Epithelial cell of proximal tubule (primary cell): ENCODE data around the gene RPS6KA2. TPM values are rescaled to one million over a fixed set of nuclear protein-coding genes. Genes with fewer than 3 reads are reported as not detected.

Source experiments
- DNase-seq: peaks from one replicate; pipeline ENCODE4 v3.0.0-alpha.2; 2011; ENCODE audit warnings: low read depth
- H3K4me3 ChIP-seq: 2 replicates; pipeline ENCODE4 v1.5.1; 2011; ENCODE audit warnings: low read depth, mild to moderate bottlenecking, low read length
- total RNA-seq: library from RNA; depleted of rRNA; stranded (reverse); fragments of >200 nt; gene quantifications from 2 replicates; pipeline ENCODE4 v1.2.3, GENCODE V29; 2015
- TF ChIP-seq, protein P1 (sequence below): conservative IDR thresholded peaks from 2 replicates; pipeline ENCODE4 v1.5.1; 2012; ENCODE audit warnings: low read depth, mild to moderate bottlenecking, low read length

RPS6KA2 gene
- total RNA-seq, 1 donor from 2014 or later = 20.8 TPM

DNA sequence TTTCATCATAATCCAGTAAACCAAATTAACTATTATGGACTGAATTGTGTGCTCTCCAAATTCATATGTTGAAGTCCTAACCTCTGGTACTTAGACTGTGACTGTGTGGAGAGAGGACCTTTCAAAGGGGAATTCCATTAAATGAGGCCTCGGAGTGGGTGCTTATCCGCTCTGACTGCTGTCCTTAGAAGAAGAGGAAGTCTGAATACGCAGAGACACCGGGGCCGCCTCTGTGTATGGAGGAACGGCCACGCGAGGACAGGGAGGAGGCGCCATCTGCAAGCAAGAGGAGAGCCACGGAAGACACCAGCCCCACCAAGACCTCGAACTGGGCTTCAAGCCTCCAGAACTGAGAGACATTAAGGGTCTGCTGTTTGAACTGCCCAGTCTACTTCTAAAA is 35.6 kb upstream of the RPS6KA2 start:
- TF ChIP-seq, protein P1, sequence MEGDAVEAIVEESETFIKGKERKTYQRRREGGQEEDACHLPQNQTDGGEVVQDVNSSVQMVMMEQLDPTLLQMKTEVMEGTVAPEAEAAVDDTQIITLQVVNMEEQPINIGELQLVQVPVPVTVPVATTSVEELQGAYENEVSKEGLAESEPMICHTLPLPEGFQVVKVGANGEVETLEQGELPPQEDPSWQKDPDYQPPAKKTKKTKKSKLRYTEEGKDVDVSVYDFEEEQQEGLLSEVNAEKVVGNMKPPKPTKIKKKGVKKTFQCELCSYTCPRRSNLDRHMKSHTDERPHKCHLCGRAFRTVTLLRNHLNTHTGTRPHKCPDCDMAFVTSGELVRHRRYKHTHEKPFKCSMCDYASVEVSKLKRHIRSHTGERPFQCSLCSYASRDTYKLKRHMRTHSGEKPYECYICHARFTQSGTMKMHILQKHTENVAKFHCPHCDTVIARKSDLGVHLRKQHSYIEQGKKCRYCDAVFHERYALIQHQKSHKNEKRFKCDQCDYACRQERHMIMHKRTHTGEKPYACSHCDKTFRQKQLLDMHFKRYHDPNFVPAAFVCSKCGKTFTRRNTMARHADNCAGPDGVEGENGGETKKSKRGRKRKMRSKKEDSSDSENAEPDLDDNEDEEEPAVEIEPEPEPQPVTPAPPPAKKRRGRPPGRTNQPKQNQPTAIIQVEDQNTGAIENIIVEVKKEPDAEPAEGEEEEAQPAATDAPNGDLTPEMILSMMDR = no peak
- H3K4me3 ChIP-seq = no peak overlapping the region
- DNase-seq = no peak

DNA sequence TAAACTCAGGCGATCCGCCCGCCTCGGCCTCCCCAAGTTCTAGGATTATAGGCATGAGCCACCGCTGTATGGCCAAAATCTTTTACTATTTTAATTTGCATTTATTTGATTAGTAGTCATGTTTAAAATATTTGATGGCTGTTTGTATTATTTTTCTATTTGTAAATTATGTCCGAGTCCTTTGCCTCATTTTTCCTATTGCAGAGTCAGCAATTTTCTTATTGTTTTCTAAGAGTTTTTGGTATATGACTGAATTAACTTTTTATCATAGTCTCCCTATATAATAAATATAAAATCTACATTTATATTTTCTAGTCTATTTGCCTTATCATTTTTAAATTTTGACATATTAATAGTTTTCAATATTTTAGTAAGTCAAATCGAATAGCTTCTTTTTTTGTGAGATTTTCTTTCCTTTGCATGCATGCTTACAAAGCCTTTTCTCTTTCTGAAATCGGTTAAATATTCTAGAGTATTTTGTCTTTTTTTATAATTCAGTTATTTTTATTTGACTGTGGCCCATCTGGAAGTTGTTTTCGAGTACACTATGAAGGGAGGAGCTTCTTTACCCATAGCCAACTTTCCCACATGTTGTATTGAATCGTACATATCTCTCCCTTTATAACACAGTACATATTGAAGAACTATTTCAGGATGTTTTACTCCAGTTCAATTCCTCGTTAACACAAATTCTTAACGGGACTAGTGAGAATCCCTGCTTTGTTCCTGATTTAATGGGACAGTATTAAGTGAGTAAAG is 34.5 kb upstream of the RPS6KA2 start:
- TF ChIP-seq, protein P1 = no peak
- no peak for DNase-seq
- no peak overlapping the region for H3K4me3 ChIP-seq

DNA sequence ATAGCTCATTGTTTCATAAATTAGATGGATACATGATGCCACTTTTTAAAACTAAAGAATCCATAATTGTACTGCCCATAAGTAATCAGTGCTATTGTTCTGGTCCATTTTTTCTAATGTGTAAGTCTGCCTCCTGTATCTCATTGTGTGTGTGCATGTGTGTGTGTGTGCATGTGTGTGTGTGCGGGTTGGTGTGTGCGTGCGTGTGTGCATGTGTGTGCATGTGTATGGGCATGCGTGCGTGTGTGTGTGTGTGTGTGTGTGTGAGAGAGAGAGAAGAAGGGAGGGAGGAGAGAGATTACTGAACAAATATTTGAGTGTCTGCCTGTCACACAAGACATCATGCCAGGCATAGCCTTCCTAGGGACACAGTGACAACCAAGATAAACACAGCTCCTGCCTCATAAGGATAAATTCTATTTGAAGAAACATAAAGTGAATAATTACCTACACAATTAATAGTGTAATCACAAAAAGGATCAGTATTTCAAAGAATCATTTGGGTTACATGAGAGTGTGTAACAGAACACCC is 33.2 kb upstream of the RPS6KA2 start:
- TF ChIP-seq, protein P1 = no peak
- H3K4me3 ChIP-seq = no peak overlapping the region
- DNase-seq = no peak

GRCh38 chr6:166659581-166659980 is 32.5 kb upstream of the RPS6KA2 start:
- DNase-seq = no peak
- H3K4me3 ChIP-seq = no peak overlapping the region
- TF ChIP-seq, protein P1 = no peak

DNA sequence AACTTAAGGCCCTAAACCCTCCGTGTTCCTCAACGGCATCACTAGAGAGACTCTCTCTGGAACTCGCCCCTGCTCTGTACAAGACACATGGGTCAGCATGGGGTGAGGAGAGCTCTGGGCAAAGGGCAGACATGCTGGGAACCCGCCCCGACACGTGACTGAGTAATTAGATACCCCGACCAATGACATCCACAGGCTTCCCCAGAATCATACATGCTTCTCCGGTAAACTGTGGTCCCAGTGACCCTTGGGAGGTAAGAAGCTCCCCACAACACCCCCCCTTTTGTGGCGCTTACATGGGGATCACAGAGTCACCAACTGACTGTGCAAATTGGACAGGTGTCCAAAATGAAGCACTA is 31.7 kb upstream of the RPS6KA2 start:
- DNase-seq = no peak
- TF ChIP-seq, protein P1 = no peak
- no peak overlapping the region for H3K4me3 ChIP-seq

DNA sequence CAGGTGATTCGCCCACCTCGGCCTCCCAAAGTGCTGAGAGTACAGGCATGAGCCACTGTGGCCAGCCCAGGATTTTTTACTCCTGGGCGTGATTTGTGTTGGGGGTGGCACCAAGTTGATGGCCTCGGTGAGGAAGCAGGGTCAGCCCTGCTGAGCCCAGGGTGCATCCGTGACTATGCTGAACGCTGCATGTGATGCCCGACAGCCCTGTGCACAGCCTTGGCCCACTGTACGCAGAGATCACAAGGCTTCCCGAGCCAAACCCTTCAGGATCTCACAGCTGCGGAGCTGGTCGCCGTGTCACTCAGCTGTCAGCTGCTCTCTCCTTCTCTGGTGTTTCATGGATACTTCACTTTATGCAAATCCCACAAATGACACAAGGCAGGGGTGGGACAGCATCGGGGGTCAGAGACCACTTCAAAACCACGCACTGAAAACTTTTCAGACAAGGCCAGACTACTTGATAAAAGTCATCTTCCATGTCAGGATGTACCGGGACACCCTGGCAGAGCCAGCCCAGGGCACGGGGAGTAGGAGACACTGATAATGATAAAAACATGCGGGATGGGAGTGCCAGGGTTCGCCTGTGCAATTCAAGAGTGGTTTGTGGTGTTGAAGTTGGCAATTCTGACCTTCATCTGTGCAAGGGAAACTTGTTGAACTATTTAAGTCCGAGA is 31.2 kb upstream of the RPS6KA2 start:
- TF ChIP-seq, protein P1 = no peak
- no peak overlapping the region for H3K4me3 ChIP-seq
- no peak for DNase-seq
